ENCODE measurements around the gene TFF3. TPM values are rescaled to one million over a fixed set of nuclear protein-coding genes. Genes with fewer than 3 reads are reported as not detected.

Gene TFF3
- total RNA-seq, 2 experiments from 2014 or later = not detected

DNA sequence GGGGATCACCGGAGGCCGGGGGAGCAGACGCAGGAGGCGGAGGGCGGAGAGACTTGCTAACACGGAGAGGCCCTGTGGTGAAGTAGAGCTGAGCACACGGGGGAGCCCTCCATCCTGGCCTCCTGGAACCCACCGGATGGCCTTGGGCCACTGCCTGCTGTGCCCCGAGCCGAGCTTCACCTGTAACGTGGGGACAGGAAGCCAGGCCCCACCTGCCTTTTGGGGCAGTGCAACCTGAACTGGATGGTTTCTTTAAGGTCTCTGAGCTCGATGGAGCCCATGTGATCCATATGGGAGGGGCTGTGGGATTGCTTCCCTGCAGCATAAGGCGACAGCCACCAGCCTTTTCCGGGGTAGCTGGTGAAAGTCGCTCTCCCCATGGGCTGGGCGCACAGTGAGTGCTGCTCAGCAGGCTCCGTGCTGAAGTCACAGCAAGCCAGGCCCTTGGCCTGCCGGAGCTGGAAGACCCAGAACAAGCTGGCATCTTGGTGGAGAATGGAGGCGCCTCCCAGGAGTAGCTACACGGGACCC lies 35.8 kb downstream of the TFF3 start:
- Mint-ChIP-seq H3K27ac (no peak overlapping the region), H3K4me3 (no peak overlapping the region), H3K9me3 (no peaks in the 10 kb centered on the region), H3K4me1 (ENCODE audit: low read depth) (no peaks in the 10 kb centered on the region), H3K27me3 (no peaks in the 10 kb centered on the region), H3K36me3 (peaks cover 4% of the 10 kb centered on the region)
- intact Hi-C loops (cut with micrococcal nuclease) = no loop called here
- POLR2A ChIA-PET = no interaction called here
- no peak for DNase-seq
- CTCF ChIA-PET = interaction anchor here (0.6 to 1.0 kb wide), 3 partner anchors 21 to 30 kb away, joined by 3 read pairs; no protein-coding TSS in a partner anchor

GRCh38 chr21:42278451-42279149 lies 36.6 kb downstream of the TFF3 start:
- Mint-ChIP-seq H3K27me3 (no peaks in the 10 kb centered on the region), H3K27ac (no peak overlapping the region), H3K4me1 (ENCODE audit: low read depth) (no peaks in the 10 kb centered on the region), H3K9me3 (no peaks in the 10 kb centered on the region), H3K4me3 (no peak overlapping the region), H3K36me3 (peaks cover 4% of the 10 kb centered on the region)
- CTCF ChIA-PET = interaction anchor here (1.0 kb wide), 2 partner anchors 20 to 31 kb away, joined by 3 read pairs; no protein-coding TSS in a partner anchor
- DNase-seq = no peak
- intact Hi-C loops (cut with micrococcal nuclease) = no loop called here
- POLR2A ChIA-PET = no interaction called here

GRCh38 chr21:42277593-42277992 lies 37.6 kb downstream of the TFF3 start:
- H3K4me3 Mint-ChIP-seq = no peak overlapping the region
- no peaks in the 10 kb centered on the region for H3K4me1 Mint-ChIP-seq (ENCODE audit: low read depth)
- H3K27ac Mint-ChIP-seq = no peak overlapping the region
- CTCF ChIA-PET = no interaction called here
- no peaks in the 10 kb centered on the region for H3K27me3 Mint-ChIP-seq
- no peaks in the 10 kb centered on the region for H3K9me3 Mint-ChIP-seq
- peaks cover 4% of the 10 kb centered on the region for H3K36me3 Mint-ChIP-seq
- intact Hi-C loops (cut with micrococcal nuclease) = no loop called here
- POLR2A ChIA-PET = no interaction called here
- DNase-seq = no peak

DNA sequence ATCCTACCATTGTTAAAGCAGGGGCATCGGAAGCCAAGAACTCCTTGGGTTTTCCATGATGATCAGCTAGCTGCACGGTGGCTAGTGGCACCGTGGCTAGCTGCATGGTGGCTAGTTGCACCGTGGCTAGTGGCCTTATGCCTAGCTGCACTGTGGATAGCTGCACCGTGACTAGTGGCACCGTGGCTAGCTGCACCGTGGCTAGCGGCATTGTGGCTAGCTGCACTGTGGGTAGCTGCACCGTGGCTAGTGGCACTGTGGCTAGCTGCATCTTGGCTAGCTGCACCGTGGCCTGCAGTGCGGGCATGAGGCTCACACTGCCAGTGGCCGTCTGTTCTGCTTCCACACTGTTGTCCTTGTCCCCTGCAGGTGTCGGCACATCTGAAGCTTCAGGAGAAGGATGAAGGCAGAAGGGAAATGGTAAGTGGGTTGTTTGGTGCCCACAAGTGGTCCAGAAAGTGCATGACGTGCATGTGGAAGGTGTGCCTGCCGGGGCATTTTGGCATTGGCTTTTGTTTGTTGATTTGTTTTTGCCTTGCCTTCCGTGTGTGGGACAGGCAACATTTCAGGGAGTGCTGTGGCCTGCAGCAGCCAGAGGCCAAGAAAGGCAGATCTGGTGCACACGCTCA lies 38.6 kb downstream of the TFF3 start:
- Mint-ChIP-seq H3K36me3 (peaks cover 4% of the 10 kb centered on the region), H3K27ac (no peak overlapping the region), H3K27me3 (no peaks in the 10 kb centered on the region), H3K4me3 (no peak overlapping the region), H3K9me3 (no peaks in the 10 kb centered on the region), H3K4me1 (ENCODE audit: low read depth) (no peaks in the 10 kb centered on the region)
- intact Hi-C loops (cut with micrococcal nuclease) = no loop called here
- ChIA-PET POLR2A (no interaction called here), CTCF (no interaction called here)
- no peak for DNase-seq

- Mint-ChIP-seq H3K27me3 (no peaks in the 10 kb centered on the region), H3K4me1 (ENCODE audit: low read depth) (no peaks in the 10 kb centered on the region), H3K27ac (no peak overlapping the region), H3K9me3 (no peaks in the 10 kb centered on the region), H3K4me3 (no peak overlapping the region), H3K36me3 (peaks cover 6% of the 10 kb centered on the region)
- intact Hi-C loops (cut with micrococcal nuclease) = no loop called here
- no peak for DNase-seq
- ChIA-PET POLR2A (no interaction called here), CTCF (no interaction called here)
Observed at GRCh38 chr21:42276076-42276475, 39.1 kb downstream of the TFF3 start.

DNA sequence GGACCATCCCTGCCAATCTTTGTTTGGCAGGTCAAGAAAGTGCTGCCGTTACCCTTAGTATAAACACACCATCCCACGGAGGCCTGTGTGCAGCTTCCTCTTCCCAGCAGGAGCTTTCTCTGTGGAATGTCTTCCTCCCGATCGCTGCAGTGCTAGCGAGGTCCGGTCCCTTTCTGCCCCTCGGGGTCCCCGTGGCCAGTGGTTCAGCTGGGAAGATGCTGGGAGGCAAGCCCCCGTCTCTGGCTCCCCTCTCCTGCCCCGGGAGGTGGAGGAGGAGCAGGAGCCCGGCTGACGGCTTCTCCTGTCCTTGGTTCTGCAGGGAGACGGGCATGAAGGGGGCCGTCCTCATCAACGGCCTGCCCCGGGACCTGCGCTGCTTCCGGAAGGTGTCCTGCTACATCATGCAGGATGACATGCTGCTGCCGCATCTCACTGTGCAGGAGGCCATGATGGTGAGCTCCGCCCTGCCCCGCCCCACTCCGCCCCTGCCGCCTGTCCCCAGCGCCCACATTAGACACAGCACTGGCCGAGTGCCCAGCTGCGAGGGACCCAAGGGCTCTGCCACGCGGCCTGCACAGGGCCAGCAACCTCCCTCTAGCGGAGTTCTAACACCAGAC lies 42.1 kb downstream of the TFF3 start:
- no peaks in the 10 kb centered on the region for H3K27me3 Mint-ChIP-seq
- peaks cover 4% of the 10 kb centered on the region for H3K36me3 Mint-ChIP-seq

DNA sequence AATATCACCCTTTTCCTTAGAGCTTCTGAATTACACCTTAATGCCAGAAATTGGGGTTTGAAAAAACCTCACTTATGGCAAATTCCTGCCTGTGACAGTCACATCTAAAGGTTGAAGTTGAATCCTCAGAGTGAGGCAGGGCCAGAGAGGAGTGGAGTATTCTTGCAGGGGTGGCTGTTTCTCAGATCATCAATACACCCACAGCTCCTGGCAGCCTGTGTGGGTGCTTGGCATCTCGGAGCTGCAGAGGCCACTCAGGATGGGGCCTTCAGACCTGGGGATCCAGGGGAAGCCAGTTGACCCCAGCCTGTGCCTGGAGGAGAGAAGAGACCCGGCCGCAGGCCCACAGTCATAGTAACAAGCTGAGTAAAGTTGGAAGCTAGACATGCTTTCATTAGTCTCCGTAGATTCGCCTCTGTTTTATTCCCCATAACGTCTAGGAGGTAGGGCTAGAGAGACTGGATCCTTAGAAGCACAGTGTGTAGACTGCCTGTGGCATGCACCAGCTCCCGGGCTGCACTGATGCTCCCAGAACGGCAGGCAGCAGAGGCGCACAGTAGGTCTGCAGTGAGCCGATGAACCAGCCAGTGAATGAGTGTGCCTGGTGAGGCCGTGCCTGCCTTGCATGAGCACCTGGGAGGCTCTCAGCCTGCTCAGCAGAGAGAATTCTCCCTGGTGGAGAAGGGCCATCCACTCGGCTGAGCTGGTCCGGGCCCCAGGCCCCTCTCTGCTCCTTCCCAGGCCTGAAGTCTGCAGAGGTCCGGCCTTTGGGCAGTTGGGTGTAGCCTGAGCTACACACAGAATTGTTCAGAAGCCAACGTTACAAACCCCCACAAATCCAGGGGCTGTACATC lies 42.9 kb downstream of the TFF3 start:
- H3K27ac Mint-ChIP-seq = no peak overlapping the region
- ChIA-PET CTCF (interaction anchor here (1.5 to 2.2 kb wide), 2 partner anchors 13 to 127 kb away, joined by 4 to 9 read pairs; no protein-coding TSS in a partner anchor), POLR2A (no interaction called here)
- no peaks in the 10 kb centered on the region for H3K27me3 Mint-ChIP-seq
- H3K4me1 Mint-ChIP-seq (ENCODE audit: low read depth) = peaks cover 12% of the 10 kb centered on the region
- no peak for DNase-seq
- H3K36me3 Mint-ChIP-seq = peaks cover 4% of the 10 kb centered on the region
- H3K9me3 Mint-ChIP-seq = no peaks in the 10 kb centered on the region
- intact Hi-C loops (cut with micrococcal nuclease) = no loop called here
- no peak overlapping the region for H3K4me3 Mint-ChIP-seq

More for the DNA sequence above, 42.1 kb downstream of the TFF3 start:
- intact Hi-C loops (cut with micrococcal nuclease) = no loop called here
- DNase-seq = no peak
- H3K4me3 Mint-ChIP-seq = no peak overlapping the region
- H3K27ac Mint-ChIP-seq = no peak overlapping the region
- ChIA-PET CTCF (interaction anchor here (1.5 kb wide), 1 partner anchor 14 kb away, joined by 4 read pairs; no protein-coding TSS in a partner anchor), POLR2A (no interaction called here)
- no peaks in the 10 kb centered on the region for H3K9me3 Mint-ChIP-seq
- H3K4me1 Mint-ChIP-seq (ENCODE audit: low read depth) = peaks cover 4% of the 10 kb centered on the region

DNA sequence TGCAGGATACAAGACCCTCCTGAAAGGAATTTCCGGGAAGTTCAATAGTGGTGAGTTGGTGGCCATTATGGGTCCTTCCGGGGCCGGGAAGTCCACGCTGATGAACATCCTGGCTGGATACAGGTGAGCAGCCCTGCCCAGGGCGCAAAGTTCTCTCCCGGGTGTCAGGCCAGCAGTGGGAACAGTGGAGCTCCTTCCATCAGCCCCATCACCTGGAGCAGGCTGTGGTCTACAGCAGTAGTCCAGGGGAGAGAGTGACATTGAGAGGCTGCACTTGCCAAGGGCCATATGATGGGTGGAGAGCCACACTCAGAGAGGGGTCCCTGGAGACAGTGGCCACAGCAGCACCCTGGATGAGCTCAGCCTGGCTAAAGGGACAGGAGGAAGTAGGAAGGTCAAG lies 44.1 kb downstream of the TFF3 start:
- CTCF ChIA-PET = interaction anchor here (1.1 to 4.0 kb wide), 3 partner anchors 12 to 126 kb away, joined by 3 to 22 read pairs (median 9); no protein-coding TSS in a partner anchor
- no peaks in the 10 kb centered on the region for H3K27me3 Mint-ChIP-seq
- POLR2A ChIA-PET = no interaction called here
- peaks cover 2% of the 10 kb centered on the region for H3K36me3 Mint-ChIP-seq
- no peaks in the 10 kb centered on the region for H3K9me3 Mint-ChIP-seq
- intact Hi-C loops (cut with micrococcal nuclease) = no loop called here
- no peak overlapping the region for H3K4me3 Mint-ChIP-seq
- H3K27ac Mint-ChIP-seq = no peak overlapping the region
- peaks cover 21% of the 10 kb centered on the region for H3K4me1 Mint-ChIP-seq (ENCODE audit: low read depth)
- no peak for DNase-seq

GRCh38 chr21:42269386-42269785 lies 45.8 kb downstream of the TFF3 start:
- H3K36me3 Mint-ChIP-seq = peaks cover 2% of the 10 kb centered on the region
- ChIA-PET POLR2A (interaction anchor here (1.0 kb wide), 1 partner anchor 10 kb away, joined by 3 read pairs; no protein-coding TSS in a partner anchor), CTCF (interaction anchor here (1.0 to 4.0 kb wide), 2 partner anchors 11 to 124 kb away, joined by 4 to 22 read pairs; no protein-coding TSS in a partner anchor)
- peaks cover 21% of the 10 kb centered on the region for H3K4me1 Mint-ChIP-seq (ENCODE audit: low read depth)
- no peak overlapping the region for H3K27ac Mint-ChIP-seq
- H3K27me3 Mint-ChIP-seq = no peaks in the 10 kb centered on the region
- intact Hi-C loops (cut with micrococcal nuclease) = no loop called here
- DNase-seq = no peak
- H3K4me3 Mint-ChIP-seq = no peak overlapping the region
- no peaks in the 10 kb centered on the region for H3K9me3 Mint-ChIP-seq

DNA sequence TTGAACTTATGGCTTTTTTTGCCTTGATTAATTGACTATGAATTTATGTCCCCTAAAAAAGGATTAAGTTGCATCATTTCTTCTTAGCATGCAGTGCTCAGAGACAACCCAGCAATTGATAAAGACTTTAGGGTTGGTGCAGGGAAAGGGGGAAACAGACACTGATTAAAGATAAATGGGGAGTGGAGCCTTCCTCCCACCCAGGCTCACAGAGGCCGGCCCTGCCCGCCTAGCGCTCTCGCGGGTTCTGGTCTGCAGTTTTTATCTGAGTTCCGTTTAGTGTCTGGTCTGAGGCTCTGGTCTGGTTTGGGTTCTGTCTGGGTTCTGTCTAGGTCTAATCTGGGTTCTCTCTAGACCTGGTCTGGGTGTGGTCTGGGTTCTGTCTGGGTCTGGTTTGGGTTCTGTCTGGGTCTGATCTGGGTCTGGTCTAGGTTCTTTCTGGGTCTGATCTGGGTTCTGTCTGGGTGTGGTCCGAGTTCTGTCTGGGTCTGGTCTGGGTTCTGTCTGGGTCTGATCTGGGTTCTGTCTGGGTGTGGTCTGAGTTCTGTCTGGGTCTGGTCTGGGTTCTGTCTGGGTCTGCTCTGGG lies 48.1 kb downstream of the TFF3 start:
- intact Hi-C loops (cut with micrococcal nuclease) = no loop called here
- POLR2A ChIA-PET = no interaction called here

DNA sequence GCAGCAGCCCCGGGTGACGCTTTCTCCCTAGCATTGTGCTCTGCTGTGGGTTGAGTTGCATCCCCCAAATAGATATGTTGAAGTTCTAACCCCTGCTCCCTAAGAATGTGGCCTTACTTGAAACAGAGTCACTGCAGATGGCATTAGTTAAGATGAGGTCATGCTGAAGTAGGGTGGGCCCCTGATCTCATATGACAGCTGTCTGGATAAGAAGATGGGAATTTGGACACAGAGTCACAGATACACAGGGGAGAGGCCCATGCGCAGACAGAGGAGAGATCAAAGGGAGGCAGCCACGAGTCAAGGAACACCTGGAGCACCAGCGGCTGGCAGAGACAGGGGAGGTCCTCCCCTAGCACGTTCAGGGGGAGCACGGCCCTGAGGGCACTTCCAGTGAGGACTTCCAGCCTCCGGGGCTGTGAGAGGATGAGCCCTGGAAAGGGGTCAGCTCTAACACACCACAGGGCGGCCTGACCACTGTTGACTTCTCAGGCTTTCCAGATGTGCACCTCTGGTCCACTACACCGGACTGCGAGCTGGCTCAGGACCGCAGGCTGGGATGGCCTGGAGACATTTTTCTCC lies 49.9 kb downstream of the TFF3 start:
- intact Hi-C loops (cut with micrococcal nuclease) = no loop called here
- no peak overlapping the region for H3K27ac Mint-ChIP-seq
- H3K4me3 Mint-ChIP-seq = no peak overlapping the region
- H3K27me3 Mint-ChIP-seq = no peaks in the 10 kb centered on the region
- no peaks in the 10 kb centered on the region for H3K9me3 Mint-ChIP-seq
- H3K4me1 Mint-ChIP-seq (ENCODE audit: low read depth) = peaks cover 21% of the 10 kb centered on the region
- POLR2A ChIA-PET = no interaction called here
- CTCF ChIA-PET = no interaction called here
- DNase-seq = no peak
- H3K36me3 Mint-ChIP-seq = no peaks in the 10 kb centered on the region

More for the DNA sequence above, 48.1 kb downstream of the TFF3 start:
- Mint-ChIP-seq H3K36me3 (peaks cover 2% of the 10 kb centered on the region), H3K27me3 (no peaks in the 10 kb centered on the region), H3K9me3 (no peaks in the 10 kb centered on the region), H3K27ac (no peak overlapping the region), H3K4me3 (no peak overlapping the region), H3K4me1 (ENCODE audit: low read depth) (peaks cover 21% of the 10 kb centered on the region)
- CTCF ChIA-PET = interaction anchor here (4.0 kb wide), 1 partner anchor 8 kb away, joined by 22 read pairs; no protein-coding TSS in a partner anchor
- no peak for DNase-seq
